ACHN (cell line): ENCODE measurements around the gene SLC12A8.
A peak's percentile ranks its signal among the peaks of the same experiment; 100 is the strongest.

ENCODE experiments used
- DNase-seq: peaks from one replicate; pipeline ENCODE4 v3.0.0-alpha.2; 2015
- in situ Hi-C: cut with HindIII; loops from 2 replicates; pipeline ENCODE4 v1.10.0; 2017; ENCODE audit warnings: low sequenced_read_pairs, low pct_ligation_motif_present, low pct_unique_long_range_greater_than_20kb

Gene SLC12A8, protein sequence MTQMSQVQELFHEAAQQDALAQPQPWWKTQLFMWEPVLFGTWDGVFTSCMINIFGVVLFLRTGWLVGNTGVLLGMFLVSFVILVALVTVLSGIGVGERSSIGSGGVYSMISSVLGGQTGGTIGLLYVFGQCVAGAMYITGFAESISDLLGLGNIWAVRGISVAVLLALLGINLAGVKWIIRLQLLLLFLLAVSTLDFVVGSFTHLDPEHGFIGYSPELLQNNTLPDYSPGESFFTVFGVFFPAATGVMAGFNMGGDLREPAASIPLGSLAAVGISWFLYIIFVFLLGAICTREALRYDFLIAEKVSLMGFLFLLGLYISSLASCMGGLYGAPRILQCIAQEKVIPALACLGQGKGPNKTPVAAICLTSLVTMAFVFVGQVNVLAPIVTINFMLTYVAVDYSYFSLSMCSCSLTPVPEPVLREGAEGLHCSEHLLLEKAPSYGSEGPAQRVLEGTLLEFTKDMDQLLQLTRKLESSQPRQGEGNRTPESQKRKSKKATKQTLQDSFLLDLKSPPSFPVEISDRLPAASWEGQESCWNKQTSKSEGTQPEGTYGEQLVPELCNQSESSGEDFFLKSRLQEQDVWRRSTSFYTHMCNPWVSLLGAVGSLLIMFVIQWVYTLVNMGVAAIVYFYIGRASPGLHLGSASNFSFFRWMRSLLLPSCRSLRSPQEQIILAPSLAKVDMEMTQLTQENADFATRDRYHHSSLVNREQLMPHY

DNA sequence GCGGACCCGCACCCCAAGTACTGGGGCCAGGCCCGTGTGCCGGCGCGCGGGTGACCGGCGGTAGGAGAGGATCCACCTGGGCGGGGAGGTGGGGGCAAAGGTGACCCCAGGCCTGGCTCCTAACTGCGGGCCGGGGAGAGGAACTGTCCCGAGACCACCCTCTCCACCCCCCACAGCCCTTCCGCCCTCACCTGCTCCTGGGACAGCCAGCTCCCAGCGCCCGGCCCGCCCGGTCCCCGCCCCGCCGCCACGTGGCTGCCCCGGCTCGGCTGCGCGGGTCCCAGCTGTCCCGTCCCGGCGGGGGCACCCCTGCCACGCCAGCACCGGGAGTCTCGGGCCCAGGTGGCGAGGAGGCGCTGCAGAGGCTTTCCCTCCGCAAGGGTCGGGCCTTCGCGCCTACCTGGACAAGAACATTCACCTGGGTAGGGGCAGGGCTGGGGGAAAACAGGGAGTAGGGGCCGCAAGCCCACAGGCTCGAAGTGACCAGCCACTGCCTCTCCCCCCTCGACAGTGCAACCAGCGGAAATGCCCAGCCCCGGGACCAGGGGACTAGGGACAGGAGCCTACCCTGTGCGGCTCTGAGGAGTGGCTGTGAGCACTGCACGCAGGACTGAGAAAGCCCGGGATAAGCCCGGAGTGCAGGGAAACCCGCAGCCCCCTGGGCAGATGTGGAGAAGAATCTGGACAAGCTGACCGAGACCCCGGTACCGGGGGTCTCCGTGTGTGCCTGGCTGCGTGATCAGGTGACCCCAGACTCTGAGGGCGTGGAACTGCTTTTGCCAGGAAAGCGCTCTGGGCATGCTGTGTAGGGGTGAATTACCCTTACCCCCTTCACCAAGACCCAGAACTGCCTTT, at the start of gene SLC12A8:
TSS of gene SLC12A8 (minus strand) at position 240 of the 855 bp plus-strand sequence. CDS start 1,399 bp downstream, outside the sequence.
- peak; percentile 7 for DNase-seq
- in situ Hi-C loops = no loop called here

- in situ Hi-C loops = no loop called here
- DNase-seq = no peak
These were observed 49.6 kb upstream of the SLC12A8 start for GRCh38 chr3:125262161-125262560.

- DNase-seq = no peak
- in situ Hi-C loops = no loop called here
These were observed 48.5 kb upstream of the SLC12A8 start for GRCh38 chr3:125261031-125261430.

- DNase-seq = no peak
- in situ Hi-C loops = no loop called here
These were observed 47.6 kb upstream of the SLC12A8 start for GRCh38 chr3:125260158-125260557.

- in situ Hi-C loops = no loop called here
- no peak for DNase-seq
These were observed 45.0 kb upstream of the SLC12A8 start for GRCh38 chr3:125257536-125257935.

DNA sequence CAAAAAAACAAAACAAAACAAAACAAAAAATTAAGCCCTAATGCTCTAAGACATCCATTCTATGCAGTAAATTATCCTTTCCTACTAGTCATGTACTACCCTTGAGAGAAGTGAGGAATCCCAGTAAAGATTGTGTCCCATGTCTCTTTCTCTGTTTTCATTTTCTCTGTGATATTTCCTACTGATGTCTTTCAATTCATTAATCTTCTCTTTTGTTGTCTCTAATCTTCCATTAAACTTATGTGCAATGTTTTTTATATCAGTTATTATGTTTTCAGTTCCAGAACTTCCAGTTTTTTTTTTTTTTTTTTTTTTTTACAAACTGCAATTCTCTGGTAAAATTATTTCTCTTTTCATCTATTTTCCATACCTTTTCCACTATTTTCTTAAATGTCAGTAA, 44.1 kb upstream of the SLC12A8 start:
- in situ Hi-C loops = no loop called here
- DNase-seq = no peak

DNA sequence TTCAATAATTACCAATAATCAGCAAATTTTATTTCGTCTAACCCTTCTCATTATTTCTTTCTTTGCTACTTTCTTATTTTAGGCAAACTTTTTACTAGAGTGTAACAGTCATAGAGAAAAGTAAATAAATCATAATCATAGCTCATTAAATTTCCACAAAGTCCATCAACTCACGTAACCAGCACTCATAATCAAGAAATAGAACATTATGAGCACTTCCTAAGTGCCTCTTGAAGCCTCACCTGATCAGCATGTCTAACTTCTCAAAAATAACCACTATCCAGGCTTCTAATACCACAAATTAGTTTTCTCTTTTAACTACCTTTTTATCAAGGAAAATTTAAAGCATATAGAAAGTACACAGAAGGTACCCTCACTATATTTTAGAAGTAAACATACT, 38.4 kb upstream of the SLC12A8 start:
- DNase-seq = no peak
- in situ Hi-C loops = no loop called here

GRCh38 chr3:125246237-125246636, 33.7 kb upstream of the SLC12A8 start:
- DNase-seq = no peak
- in situ Hi-C loops = no loop called here

DNA sequence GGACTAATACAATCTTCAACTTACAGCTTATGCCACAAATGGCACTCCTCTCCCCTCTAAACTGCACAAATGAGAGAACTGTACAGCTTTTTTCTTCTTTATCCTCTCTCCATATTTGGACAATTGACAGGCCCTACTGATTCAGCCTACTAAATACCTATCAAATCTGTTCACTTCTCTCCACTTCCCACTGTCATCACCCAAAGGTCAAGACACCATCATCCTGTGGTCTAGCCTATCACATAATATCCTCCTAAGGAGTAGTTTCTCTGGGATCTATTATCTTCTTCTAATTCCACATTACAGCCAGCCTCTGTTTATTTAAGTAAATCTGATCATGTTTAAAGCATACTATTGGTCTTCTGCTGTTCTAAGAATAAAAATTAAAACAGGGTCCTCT, 33.0 kb upstream of the SLC12A8 start:
- DNase-seq = no peak
- in situ Hi-C loops = no loop called here

DNA sequence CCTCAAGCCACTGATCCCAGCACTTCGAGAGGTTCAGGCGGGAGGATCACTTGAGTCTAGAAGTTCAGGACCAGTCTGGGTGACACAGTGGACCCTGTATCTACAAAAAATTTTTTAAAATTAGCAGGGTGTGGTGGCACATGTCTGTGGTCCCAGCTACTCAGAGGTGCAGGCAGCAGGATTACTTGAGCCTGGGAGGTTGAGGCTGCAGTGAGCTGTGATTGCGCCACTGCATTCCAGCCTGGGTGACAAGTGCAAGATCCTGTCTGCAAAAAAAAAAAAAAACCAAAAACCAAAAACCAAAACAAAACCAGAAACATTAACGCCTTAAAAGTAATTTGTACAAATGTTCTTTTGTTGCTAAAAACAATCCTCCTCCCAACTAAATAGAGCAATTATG, 27.9 kb upstream of the SLC12A8 start:
- no peak for DNase-seq
- in situ Hi-C loops = no loop called here

DNA sequence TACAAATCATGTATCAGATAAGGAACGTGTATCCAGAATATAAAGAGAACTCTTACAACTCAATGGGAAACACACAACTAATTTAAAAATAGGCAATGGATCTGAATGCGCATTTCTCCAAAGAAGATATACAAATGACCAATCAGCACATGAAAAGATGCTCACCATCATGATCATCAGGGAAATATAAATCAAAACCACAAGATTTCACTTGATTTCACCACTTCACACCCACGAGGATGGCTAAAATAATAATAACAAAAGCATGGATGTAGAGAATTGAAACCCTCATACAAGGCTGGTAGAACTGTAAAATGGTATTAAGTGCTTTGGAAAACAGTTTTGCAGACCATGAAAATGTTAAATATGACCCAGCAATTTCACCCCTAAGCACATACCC, 26.7 kb upstream of the SLC12A8 start:
- in situ Hi-C loops = no loop called here
- DNase-seq = no peak

GRCh38 chr3:125238759-125239158, 26.2 kb upstream of the SLC12A8 start:
- in situ Hi-C loops = no loop called here
- DNase-seq = no peak

DNA sequence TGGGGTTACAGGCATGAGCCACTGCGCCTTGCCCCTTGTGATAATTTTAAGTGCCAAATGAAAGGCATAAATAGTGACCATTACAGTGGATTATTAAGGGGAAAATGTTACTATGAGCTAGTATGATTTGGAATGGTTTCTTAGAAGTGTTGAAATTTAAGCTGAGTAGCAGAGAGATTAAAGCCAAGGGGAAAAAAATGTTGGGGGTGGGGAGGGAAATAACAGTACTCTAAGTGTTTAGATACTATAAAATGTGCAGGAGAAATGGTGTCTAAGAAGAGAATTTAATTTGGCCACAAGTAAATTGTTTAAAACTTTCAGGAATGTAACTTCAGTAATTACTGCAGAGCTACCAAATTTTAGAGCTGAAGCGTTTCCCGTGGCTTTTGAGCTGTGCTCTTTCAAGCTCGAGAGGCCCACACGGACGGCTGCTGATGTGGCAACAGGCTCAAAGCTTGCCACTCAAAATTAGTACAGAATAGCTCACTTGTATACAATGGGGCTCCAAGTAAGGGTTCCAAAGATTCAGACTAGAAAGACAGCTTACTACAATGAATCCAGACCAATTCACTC, 23.9 kb upstream of the SLC12A8 start:
- in situ Hi-C loops = no loop called here
- DNase-seq = no peak

- DNase-seq = no peak
- in situ Hi-C loops = no loop called here
These were observed 22.3 kb upstream of the SLC12A8 start for GRCh38 chr3:125234831-125235230.

- in situ Hi-C loops = no loop called here
These were observed 19.9 kb upstream of the SLC12A8 start for GRCh38 chr3:125232401-125232800.

DNA sequence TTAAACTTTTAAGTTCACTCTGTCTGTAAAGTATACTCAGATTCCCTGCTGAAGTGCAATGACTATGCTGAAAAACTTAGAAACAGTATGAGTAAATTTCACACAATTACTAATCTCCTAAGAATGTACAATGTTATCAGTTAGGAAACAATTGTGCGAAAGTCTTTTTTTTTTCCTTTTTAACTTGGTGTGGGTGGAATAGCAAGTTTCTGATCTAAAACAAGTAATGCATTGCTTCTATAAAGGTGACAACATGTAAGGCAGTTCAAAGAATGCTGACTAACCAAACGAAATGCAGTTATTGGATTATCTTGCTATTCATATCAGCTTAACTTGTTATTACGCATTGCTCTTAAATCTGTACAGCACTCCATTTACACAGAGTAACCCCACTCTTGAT, 19.3 kb upstream of the SLC12A8 start:
- DNase-seq = peak; percentile 27
- in situ Hi-C loops = no loop called here

More at GRCh38 chr3:125232401-125232800, 19.9 kb upstream of the SLC12A8 start:
- no peak for DNase-seq

- no peak for DNase-seq
- in situ Hi-C loops = no loop called here
These were observed 17.2 kb upstream of the SLC12A8 start for GRCh38 chr3:125229707-125230106.

DNA sequence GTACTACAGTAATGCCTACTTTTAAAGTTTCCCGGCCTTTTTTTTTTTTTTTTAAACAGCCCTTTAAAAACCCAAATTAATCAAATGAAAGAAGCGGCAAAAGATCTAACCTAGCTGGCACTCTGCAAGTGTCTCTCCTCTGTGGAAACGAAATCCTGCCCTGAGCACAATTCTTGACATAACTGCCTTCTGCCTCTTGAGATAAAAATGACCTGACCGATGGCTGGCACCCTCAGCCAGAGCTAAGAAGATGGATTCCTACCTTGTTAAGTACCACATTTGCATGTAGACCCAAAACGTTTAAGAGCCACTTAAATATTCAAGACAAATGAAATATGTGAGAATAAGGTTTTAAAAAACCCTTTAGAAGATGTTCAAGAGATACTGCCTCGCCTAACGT, 16.6 kb upstream of the SLC12A8 start:
- no peak for DNase-seq
- in situ Hi-C loops = no loop called here

GRCh38 chr3:125221831-125222230, 9.3 kb upstream of the SLC12A8 start:
- no peak for DNase-seq
- in situ Hi-C loops = no loop called here
